OCI-LY3 (cell line): Measurements from ENCODE around the gene KRTAP10-11.

Experiments used
- EZH2phosphoT487 ChIP-seq: fragments of 200-600 bp; shearing (Covaris generic); IDR thresholded peaks from 2 replicates; pipeline ENCODE4 v1.6.1; 2018; ENCODE audit warnings: antibody characterized with exemption, mixed run types, low read depth
- TF ChIP-seq, protein P1 (sequence below): fragments of 200-600, 300-600 bp; sonication (generic); IDR thresholded peaks from 2 replicates; pipeline ENCODE4 v1.5.1; 2014; ENCODE audit warnings: antibody characterized with exemption, low read length, low read depth

DNA sequence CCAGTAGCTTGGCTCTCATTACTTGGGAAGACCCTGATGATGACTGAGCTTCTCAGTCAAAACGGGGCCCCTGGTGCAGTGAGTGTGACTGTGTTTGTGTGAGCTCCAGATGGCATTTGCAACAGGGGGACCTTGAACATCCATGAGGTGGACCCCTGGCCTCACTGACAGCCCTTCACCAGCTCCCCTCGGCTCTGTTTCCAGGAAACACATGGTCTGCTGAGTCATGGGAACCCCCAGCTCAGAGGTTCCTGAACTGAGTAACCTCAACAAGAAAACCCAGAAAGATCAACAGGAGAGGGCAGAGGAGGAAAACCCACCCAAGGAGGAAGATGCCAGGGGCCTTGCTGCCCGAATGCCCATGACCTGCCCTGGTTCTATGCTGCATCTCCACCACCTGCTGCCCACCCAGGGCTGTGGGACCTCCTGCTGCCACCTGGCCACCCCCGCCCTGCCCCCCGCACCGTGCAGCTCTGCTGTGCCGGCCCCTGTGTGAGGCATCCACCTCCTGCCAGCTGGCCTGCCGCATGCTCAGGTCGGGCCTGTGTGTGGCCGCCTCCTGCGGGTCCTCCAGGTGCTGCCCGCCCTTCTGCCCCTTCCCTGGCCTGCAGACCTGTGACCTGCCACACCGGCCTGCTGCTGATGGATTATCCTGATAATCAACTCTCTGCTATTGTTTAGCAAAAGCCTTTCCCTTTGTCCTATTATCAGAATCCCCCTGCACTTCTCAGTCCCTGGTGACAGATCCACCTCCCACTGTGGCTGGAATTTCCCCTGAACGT is 40.0 kb downstream of the KRTAP10-11 start:
- TF ChIP-seq, protein P1, sequence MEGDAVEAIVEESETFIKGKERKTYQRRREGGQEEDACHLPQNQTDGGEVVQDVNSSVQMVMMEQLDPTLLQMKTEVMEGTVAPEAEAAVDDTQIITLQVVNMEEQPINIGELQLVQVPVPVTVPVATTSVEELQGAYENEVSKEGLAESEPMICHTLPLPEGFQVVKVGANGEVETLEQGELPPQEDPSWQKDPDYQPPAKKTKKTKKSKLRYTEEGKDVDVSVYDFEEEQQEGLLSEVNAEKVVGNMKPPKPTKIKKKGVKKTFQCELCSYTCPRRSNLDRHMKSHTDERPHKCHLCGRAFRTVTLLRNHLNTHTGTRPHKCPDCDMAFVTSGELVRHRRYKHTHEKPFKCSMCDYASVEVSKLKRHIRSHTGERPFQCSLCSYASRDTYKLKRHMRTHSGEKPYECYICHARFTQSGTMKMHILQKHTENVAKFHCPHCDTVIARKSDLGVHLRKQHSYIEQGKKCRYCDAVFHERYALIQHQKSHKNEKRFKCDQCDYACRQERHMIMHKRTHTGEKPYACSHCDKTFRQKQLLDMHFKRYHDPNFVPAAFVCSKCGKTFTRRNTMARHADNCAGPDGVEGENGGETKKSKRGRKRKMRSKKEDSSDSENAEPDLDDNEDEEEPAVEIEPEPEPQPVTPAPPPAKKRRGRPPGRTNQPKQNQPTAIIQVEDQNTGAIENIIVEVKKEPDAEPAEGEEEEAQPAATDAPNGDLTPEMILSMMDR, result no peak
- TF ChIP-seq EZH2phosphoT487, result no peak
